Measurements from ENCODE around the gene AAMDC. TPM values are rescaled to one million over a fixed set of nuclear protein-coding genes. Genes with fewer than 3 reads are reported as not detected.
"Not testable (repeated sequence)": the region's sequence is repeated elsewhere in the genome, so short reads cannot be mapped to it uniquely, and the experiment has no call there.

AAMDC gene
- total RNA-seq, 1 donor from 2014 or later: 30.3 TPM

GRCh38 chr11:77886401-77886800, 65.5 kb downstream of the AAMDC start:
- no peak overlapping the region for H3K27ac ChIP-seq
- H3K36me3 ChIP-seq: peaks cover 58% of the 10 kb centered on the region
- H3K27me3 ChIP-seq (ENCODE audit: low read depth): no peaks in the 10 kb centered on the region
- H3K4me1 ChIP-seq: no peaks in the 10 kb centered on the region
- ATAC-seq (no peak), DNase-seq (no peak)
- TF ChIP-seq, protein P1, sequence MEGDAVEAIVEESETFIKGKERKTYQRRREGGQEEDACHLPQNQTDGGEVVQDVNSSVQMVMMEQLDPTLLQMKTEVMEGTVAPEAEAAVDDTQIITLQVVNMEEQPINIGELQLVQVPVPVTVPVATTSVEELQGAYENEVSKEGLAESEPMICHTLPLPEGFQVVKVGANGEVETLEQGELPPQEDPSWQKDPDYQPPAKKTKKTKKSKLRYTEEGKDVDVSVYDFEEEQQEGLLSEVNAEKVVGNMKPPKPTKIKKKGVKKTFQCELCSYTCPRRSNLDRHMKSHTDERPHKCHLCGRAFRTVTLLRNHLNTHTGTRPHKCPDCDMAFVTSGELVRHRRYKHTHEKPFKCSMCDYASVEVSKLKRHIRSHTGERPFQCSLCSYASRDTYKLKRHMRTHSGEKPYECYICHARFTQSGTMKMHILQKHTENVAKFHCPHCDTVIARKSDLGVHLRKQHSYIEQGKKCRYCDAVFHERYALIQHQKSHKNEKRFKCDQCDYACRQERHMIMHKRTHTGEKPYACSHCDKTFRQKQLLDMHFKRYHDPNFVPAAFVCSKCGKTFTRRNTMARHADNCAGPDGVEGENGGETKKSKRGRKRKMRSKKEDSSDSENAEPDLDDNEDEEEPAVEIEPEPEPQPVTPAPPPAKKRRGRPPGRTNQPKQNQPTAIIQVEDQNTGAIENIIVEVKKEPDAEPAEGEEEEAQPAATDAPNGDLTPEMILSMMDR (IDR thresholded peaks at IDR 0.05): no peak
- H3K9me3 ChIP-seq: no peaks in the 10 kb centered on the region
- H3K4me3 ChIP-seq: no peak overlapping the region
- intact Hi-C loops (cut with DNase I): no loop called here

GRCh38 chr11:77889045-77889444, 68.1 kb downstream of the AAMDC start:
- H3K9me3 ChIP-seq, H3K4me3 ChIP-seq, ATAC-seq: not testable (repeated sequence)

GRCh38 chr11:77890100-77890614, 69.2 kb downstream of the AAMDC start:
- H3K36me3 ChIP-seq: peaks cover 55% of the 10 kb centered on the region
- DNase-seq; intact Hi-C loops (cut with DNase I); H3K4me3 ChIP-seq; H3K9me3 ChIP-seq; H3K27me3 ChIP-seq (ENCODE audit: low read depth); ATAC-seq; H3K27ac ChIP-seq; H3K4me1 ChIP-seq: not testable (repeated sequence)

More at GRCh38 chr11:77889045-77889444, 68.1 kb downstream of the AAMDC start:
- H3K27ac ChIP-seq; intact Hi-C loops (cut with DNase I); H3K27me3 ChIP-seq (ENCODE audit: low read depth); H3K4me1 ChIP-seq; DNase-seq: not testable (repeated sequence)
- peaks cover 60% of the 10 kb centered on the region for H3K36me3 ChIP-seq

DNA sequence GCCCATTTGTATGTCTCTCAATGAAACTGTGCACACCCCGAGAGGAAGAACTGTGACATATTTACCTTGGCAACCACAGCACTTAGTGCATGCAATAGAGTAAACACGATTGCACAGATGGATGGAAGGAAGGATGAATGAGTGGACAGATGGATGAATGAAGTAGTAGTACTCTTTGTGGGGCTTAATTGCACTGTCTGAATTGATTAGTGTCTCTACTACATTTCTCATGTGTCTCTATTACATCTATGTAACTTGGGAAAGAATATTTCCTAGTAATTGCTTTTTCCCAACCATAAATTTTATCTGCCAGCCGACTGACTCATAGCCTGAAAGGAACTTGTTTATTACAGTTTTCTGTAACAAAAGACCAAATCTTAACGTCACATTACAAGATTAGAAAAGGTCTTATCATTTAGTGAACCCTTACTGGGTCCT, 69.7 kb downstream of the AAMDC start:
- DNase-seq; H3K27me3 ChIP-seq (ENCODE audit: low read depth); ATAC-seq; H3K27ac ChIP-seq; H3K4me3 ChIP-seq; intact Hi-C loops (cut with DNase I); H3K4me1 ChIP-seq; H3K9me3 ChIP-seq: not testable (repeated sequence)
- peaks cover 51% of the 10 kb centered on the region for H3K36me3 ChIP-seq

DNA sequence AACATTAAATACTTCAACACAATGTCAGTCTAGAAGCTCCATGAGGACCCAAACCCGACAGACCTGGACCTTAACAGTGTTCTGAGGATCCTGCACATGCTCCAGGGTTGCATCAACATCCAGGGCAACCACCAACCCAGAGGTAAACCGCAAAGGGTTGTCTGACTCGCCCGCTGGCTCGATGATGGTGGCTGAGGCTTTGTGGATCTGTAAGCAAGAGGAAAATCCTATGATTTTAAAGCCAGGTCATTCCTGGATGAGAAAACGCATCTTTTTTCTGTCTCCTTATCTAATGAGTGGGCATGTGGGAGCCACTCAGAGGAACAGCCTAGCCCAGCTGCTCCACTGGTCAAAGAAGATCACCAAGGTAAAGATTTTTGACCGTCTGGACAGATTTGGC, 70.3 kb downstream of the AAMDC start:
- H3K4me3 ChIP-seq; intact Hi-C loops (cut with DNase I); H3K27me3 ChIP-seq (ENCODE audit: low read depth); DNase-seq; H3K27ac ChIP-seq; H3K4me1 ChIP-seq; ATAC-seq; H3K9me3 ChIP-seq: not testable (repeated sequence)
- H3K36me3 ChIP-seq: peaks cover 45% of the 10 kb centered on the region

GRCh38 chr11:77891703-77892102, 70.8 kb downstream of the AAMDC start:
- H3K9me3 ChIP-seq; H3K27ac ChIP-seq; H3K27me3 ChIP-seq (ENCODE audit: low read depth); intact Hi-C loops (cut with DNase I); ATAC-seq; DNase-seq; H3K4me3 ChIP-seq; H3K4me1 ChIP-seq: not testable (repeated sequence)
- H3K36me3 ChIP-seq: peaks cover 45% of the 10 kb centered on the region

DNA sequence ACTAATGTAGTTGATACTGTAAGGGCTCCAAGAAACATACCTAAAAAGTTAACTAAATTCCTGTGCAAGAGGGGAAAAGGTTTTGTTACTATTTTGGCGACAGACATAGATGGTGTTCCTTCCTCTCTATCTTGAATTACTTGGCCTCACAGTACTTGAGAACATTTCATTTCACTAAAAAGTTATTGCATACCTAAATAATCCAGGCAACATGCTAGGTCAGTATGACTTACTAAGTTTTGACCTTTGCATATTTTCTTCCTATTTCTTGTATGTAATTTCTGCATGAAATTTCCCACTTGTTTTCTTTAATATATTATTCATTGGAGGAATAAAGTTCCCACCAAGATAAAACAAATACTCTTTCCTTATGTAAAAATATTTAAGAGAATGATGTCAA, 74.0 kb downstream of the AAMDC start:
- H3K27ac ChIP-seq; intact Hi-C loops (cut with DNase I); ATAC-seq; H3K9me3 ChIP-seq; H3K27me3 ChIP-seq (ENCODE audit: low read depth); H3K4me3 ChIP-seq; DNase-seq; H3K4me1 ChIP-seq: not testable (repeated sequence)
- H3K36me3 ChIP-seq: peaks cover 58% of the 10 kb centered on the region

- no peak for DNase-seq
- no peak for ATAC-seq
- no peak overlapping the region for H3K27ac ChIP-seq
- TF ChIP-seq, protein P1 (IDR thresholded peaks at IDR 0.05): no peak
- H3K4me3 ChIP-seq: no peak overlapping the region
- no peaks in the 10 kb centered on the region for H3K4me1 ChIP-seq
- intact Hi-C loops (cut with DNase I): no loop called here
- H3K9me3 ChIP-seq: no peaks in the 10 kb centered on the region
- peaks cover 32% of the 10 kb centered on the region for H3K36me3 ChIP-seq
- no peaks in the 10 kb centered on the region for H3K27me3 ChIP-seq (ENCODE audit: low read depth)
Observed at GRCh38 chr11:77908835-77909234, 87.9 kb downstream of the AAMDC start.

DNA sequence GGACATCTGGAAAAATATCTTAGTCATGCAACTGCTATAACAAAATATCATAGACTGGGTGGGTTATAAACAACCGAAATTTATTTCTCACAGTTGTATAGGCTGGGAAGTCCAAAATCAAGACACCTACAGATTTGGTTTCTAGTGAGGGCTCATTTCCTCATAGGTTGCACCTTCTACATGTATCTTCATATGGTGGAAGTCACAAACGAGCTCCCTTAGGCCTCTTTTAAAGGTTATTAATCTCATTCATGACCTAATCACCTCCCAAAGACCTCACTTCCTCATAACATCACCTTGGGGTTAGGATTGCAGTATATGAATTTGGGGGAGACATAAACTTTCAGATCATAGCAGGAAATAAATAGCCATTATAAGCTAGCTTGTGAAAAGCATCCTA, 88.3 kb downstream of the AAMDC start:
- Histone ChIP-seq H3K27ac (no peak overlapping the region), H3K4me3 (no peak overlapping the region), H3K27me3 (ENCODE audit: low read depth) (no peaks in the 10 kb centered on the region), H3K9me3 (no peaks in the 10 kb centered on the region), H3K4me1 (no peaks in the 10 kb centered on the region), H3K36me3 (peaks cover 32% of the 10 kb centered on the region)
- intact Hi-C loops (cut with DNase I): no loop called here
- no peak for DNase-seq
- no peak for ATAC-seq
- TF ChIP-seq, protein P1 (IDR thresholded peaks at IDR 0.05): no peak

DNA sequence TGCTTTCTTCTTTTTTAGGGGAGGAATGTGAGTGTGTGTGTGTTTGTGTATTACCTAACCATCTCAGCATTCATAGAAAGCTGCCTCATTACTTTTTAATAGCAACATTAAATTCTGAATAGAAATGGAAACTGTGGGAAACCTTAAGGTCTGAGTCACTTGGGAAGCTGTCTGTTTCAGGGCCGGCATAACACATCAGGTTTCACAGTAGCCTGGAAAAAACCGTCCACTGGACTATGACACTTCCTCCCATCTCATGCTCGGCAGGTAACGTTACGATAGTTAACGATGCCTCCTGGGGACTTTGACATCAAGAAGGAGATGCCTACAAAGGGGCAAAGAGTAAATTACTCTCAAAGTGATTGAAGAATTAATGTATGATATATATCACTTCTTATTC, 89.9 kb downstream of the AAMDC start:
- H3K4me3 ChIP-seq; ATAC-seq; intact Hi-C loops (cut with DNase I); H3K4me1 ChIP-seq; H3K9me3 ChIP-seq; H3K27ac ChIP-seq; DNase-seq; H3K27me3 ChIP-seq (ENCODE audit: low read depth): not testable (repeated sequence)
- peaks cover 31% of the 10 kb centered on the region for H3K36me3 ChIP-seq

DNA sequence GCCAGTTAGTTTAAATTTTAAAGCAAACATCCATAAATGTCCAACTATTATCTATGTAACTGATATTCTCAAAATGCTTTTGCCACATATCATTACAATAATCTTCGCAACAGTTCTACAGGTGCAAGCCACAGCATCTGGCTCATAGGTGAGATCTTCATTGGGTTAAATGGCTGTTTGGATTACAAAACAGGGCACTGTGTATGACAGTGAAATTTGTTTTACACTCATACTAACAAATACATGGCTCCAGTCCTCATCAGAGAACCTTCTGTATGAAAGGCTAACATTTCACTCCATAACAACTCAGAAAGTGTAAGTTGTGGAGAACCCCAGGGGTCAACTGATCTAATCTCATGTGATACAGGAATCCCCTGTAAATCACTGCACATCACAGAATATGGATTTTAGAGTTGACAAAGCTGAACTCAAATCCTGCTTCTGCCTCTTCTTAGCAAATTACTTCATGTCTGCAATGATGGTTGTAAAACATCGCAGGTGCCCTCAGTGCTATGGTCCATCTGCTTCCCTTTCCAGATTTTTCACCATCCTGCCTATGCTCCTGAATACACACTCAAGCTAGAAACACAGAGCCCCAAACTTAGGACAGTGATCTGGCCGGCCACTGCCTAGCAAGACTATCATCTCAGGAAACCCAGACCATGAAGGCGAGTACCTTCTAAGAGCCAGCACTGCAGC, 92.8 kb downstream of the AAMDC start:
- DNase-seq; H3K27me3 ChIP-seq (ENCODE audit: low read depth); ATAC-seq; H3K4me3 ChIP-seq; H3K27ac ChIP-seq; H3K4me1 ChIP-seq; H3K9me3 ChIP-seq; intact Hi-C loops (cut with DNase I): not testable (repeated sequence)
- peaks cover 28% of the 10 kb centered on the region for H3K36me3 ChIP-seq

Data from lower lobe of right lung (tissue), 2 donors.